HG03196 (cell line): ENCODE data around the gene SLC11A2.
"Not testable (repeated sequence)": the region's sequence is repeated elsewhere in the genome, so short reads cannot be mapped to it uniquely, and the experiment has no call there.

Experiments
- ATAC-seq: cut with Tn5 transposase; IDR thresholded peaks from one replicate; pipeline ENCODE4 v1.9.1; 2021; ENCODE audit not compliant: unreplicated experiment

SLC11A2 gene

GRCh38 chr12:51027342-51027835 lies 1.2 kb upstream of the SLC11A2 start:
- ATAC-seq, result no peak

GRCh38 chr12:51025338-51025835 lies 797 bp downstream of the SLC11A2 start:
- no peak for ATAC-seq

DNA sequence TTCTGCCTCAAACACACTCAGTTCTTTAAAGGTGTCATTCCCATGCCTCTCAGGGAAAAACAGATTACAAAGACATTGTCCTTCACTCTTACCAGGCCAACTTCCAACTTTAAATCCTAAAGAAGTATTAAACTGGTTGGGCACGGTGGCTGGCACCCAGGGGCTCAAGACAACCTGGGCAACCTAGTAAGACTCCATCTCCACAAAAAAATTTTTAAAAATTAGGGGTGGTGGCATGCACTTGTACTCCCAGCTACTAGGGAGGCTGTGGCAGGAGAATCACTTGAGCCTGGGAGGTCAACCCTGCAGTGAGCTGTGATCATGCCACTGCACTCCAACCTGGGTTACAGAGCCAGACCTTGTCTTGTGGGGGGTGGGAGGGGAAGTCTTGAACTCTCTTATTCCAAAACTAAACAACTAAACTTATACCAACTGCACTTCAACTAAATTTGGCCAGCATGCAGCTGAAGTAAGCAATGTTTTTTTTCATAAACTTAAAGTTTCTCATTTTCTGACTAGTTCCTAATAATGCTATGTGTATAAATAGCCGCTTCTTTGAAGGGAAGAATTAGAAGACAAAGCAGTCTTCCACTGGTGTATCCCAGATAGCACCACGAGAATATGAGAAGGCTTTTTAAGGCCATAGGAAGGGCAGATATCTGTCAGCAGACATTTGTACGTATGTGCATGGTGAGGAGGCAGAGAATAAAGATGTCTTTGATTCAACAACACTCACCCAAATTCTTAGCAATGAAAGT lies 2.4 kb downstream of the SLC11A2 start:
- ATAC-seq, result no peak

GRCh38 chr12:51021694-51022093 lies 4.5 kb downstream of the SLC11A2 start:
- ATAC-seq, result no peak

GRCh38 chr12:51020448-51021182 lies 5.6 kb downstream of the SLC11A2 start:
- no peak for ATAC-seq

DNA sequence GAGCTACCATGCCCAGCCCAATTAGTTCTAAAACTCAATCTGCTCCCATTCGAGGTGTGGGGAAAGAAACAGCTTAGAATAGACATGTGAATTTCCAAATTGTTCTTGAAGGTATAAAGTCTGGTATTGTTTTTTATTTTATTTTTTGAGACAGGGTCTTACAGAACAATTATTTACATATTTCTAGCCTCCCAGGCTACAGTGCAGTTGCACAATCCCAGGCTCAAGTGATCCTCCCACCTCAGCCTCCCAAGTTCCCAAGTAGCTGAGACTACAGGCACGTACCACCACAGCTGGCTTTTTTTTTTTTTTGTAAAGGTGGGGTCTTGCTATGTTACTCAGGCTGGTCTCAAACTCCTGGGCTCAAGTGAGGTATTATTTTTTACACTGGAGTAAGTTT lies 6.3 kb downstream of the SLC11A2 start:
- no peak for ATAC-seq

GRCh38 chr12:51018956-51019355 lies 7.2 kb downstream of the SLC11A2 start:
- ATAC-seq, result no peak

GRCh38 chr12:51017452-51017851 lies 8.7 kb downstream of the SLC11A2 start:
- ATAC-seq, result no peak

DNA sequence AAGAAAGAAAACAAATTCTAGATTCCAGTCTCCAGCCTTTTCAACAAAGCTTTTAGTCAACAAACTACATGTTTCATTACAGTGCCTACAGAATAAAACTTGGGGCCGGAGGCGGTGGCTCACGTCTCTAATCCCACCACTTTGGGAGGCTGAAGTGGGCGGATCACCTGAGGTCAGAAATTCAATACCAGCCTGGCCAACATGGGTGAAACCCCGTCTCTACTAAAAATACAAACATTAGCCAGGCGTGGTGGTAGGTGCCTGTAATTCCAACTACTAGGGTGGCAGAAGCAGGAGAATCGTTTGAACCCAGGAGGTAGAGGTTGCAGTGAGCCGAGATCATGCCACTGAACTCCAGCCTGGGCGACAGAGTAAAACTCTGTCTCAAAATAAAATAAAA lies 11.7 kb downstream of the SLC11A2 start:
- not testable (repeated sequence) for ATAC-seq

DNA sequence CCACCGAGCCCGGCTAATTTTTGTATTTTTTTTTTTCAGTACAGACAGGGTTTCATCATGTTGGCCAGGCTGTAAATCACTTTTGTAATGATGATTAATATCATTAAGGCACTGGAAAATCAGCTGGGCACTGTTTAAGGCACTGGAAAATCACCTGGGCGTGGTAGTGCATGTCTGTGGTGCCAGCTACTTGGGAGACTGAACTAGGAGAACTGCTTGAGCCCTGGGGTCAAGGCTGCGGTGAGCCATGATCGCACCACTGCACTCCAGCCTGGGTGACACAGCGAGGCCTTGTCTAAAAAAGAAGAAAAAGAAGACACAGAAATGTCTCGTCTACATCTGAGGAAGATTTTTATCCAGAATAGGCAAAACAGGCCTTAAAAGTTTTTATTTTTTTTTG lies 12.7 kb downstream of the SLC11A2 start:
- no peak for ATAC-seq

DNA sequence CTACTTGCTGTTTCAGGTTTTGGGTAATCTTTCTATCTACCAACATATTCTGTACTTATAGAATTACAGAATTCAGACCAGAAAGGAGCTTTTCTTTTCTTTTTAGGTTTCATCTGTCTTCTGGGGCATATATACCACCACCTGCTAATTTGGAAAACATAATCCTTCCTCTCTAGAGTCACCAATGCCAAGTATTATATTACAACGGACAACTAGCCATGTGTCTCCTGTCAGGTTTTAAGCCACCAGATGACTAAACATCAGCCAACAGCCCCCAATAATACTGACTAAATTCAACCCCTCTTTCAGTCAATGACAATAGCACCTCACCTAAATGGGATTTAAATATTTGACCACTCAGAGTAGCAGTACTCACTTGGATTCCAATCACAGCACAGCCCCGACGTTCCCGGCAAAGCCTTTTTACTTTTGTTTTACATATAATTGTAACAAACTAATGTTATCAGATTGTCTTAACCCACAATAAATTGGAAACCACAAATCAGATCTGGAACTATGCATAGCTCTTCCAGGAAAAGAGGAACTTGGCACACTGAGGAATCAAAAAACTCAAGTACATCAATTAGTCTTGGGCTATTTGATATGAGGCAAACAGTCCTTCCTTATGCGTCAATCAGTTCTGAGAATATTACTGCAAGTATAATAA lies 13.5 kb downstream of the SLC11A2 start:
- ATAC-seq, result no peak

GRCh38 chr12:51011955-51012354 lies 14.2 kb downstream of the SLC11A2 start:
- ATAC-seq, result no peak

DNA sequence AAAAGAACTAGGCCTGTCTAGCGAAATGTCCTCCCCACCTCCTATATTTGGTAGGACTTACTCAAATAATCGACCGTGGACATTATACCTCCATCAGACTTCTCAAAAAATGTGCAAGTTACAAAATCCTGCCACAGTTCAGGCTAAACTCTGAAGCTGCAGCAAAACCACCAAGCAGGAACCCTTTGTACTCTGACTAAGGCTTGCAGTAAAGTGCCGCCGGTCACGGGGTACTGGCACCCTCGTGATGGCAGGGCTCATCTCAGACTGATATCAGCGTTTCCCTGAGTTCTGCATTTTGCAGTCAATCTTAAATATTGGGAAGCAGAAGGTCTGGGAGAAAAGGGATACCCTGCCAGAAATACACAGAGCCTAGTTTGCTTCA lies 17.1 kb downstream of the SLC11A2 start:
- no peak for ATAC-seq

DNA sequence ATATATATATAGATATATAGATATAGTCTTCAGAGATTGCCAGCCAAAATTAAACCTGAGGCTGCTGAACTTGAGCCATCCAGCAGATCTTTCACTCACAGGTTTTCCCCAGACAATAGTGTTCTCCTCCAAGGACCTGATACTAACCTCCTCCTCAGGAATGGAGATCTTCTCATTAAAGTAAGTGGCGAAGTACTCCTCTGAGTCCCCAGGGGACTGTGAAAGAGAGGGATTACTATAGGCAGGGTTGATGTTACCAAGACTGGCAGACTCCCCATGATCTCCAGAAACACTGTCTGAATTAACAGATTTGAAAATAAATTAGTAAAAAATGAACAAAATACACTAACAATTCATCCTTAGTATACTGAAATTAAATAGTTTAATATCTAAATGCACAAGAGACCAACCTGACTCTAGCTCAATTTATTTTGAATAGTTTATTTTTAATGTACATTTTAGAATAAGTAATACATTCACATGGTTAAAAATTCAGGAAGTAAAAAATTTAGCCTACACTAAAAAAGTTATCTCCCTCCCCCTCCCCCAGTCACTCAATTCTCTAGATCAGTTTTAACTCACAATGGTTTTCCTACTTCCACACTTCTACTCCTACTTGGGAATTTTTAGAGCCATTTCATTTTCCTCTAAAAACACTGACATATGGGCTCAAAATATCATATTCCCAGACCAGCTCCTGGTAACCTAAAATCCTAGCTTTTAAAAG lies 17.7 kb downstream of the SLC11A2 start:
- ATAC-seq, result no peak

- ATAC-seq, result no peak
Observed at GRCh38 chr12:51005671-51006070, 20.5 kb downstream of the SLC11A2 start.

GRCh38 chr12:51005030-51005429 lies 21.2 kb downstream of the SLC11A2 start:
- ATAC-seq, result no peak

- ATAC-seq, result no peak
Observed at GRCh38 chr12:51004504-51004903, 21.7 kb downstream of the SLC11A2 start.

GRCh38 chr12:51001799-51002198 lies 24.4 kb downstream of the SLC11A2 start:
- no peak for ATAC-seq

- ATAC-seq, result no peak
Observed at GRCh38 chr12:51000245-51000644, 25.9 kb downstream of the SLC11A2 start.

DNA sequence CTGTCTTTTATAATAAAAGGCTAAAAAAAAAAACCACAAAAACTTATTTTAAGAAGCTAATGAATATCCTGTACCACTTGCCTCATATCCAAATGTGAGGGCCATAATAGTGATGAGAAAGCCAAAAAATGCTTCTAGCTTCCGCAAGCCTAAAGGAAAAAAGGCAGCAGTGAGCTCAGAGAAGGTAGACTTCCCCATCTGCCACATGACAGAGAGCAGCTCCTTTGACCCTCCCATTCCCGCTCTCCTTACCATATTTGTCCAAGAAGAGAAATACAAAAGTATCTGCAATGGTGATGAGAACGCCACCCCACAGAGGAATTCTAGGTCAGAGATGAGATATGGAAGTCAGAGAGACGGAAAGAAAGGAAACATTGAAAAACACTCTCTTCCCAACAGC lies 27.1 kb downstream of the SLC11A2 start:
- ATAC-seq, result no peak

DNA sequence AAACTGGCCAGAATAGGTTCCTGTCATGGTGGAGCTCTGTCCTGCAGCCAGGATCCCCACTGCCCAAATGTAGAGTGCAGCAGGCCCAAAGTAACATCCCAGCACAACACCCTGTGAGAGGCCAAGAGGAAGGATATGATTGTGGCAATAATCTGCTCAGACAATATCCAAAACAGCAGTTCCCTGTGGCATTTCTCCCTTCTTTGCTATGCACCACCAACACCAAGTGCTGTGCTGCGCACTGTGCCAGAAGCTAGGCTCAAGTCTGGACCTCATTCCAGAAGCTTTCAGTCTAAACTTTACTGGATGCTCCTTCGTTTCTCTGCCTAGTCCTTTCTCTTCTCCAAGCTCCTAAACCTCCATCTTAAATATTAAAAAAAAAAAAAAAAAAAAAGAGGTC lies 33.4 kb downstream of the SLC11A2 start:
- ATAC-seq, result no peak
